HG03354 (cell line): Measurements from ENCODE around the gene SMARCA2.

Source experiments
- ATAC-seq: cut with Tn5 transposase; IDR thresholded peaks from one replicate; pipeline ENCODE4 v1.9.1; 2021; ENCODE audit warnings: mild to moderate bottlenecking; ENCODE audit not compliant: unreplicated experiment, poor library complexity, severe bottlenecking

The SMARCA2 gene

GRCh38 chr9:2083479-2083878, 68.3 kb downstream of the SMARCA2 start:
- no peak for ATAC-seq

GRCh38 chr9:2085716-2086115, 70.6 kb downstream of the SMARCA2 start:
- no peak for ATAC-seq

GRCh38 chr9:2086116-2086515, 71.0 kb downstream of the SMARCA2 start:
- no peak for ATAC-seq

DNA sequence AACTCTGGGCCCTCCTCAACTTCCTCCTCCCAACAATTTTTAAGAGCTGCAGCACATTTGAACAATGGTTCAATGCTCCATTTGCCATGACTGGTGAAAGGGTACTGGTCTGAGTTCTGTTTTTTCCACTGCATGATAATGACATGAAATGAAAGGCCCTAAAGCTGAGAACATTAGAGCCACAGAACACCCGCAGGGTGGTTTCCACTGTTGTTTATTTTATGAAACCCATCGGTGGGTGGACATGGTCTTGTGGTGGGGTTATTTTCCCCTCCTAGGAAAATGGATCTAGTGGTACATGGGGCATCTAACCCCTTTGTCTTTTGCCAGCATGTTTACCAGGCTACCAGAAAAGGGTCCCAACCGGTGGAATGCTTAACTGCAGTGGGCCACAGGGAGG, 71.8 kb downstream of the SMARCA2 start:
- no peak for ATAC-seq

GRCh38 chr9:2087500-2088313, 72.6 kb downstream of the SMARCA2 start:
- peak; percentile 91 for ATAC-seq

GRCh38 chr9:2093920-2094597, 78.9 kb downstream of the SMARCA2 start:
- no peak for ATAC-seq

DNA sequence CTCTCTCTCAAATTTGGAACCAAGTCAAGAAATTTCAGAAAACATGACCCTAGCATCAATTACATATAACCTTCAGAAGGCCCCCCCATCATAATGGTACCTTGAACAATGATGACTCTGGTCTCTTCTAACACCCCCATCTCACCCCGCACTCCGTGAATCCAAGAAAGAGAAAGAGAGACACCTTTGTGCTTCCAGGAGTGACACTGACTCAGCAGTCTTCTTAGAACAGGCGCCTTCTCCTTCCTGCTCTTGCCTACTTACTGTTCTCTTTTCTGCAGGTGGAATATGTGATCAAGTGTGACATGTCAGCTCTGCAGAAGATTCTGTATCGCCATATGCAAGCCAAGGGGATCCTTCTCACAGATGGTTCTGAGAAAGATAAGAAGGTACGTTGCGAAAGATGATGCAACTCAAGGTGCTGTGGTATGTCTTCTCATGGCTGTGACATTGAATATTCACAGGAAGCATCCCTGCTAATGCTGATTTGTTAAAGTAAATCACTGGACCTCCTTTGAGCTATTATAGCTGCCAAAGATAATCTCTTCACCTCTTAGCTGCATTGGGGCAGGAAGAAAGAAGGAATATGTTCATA, 81.3 kb downstream of the SMARCA2 start:
- ATAC-seq = no peak

- ATAC-seq = no peak
These were observed 91.5 kb downstream of the SMARCA2 start for GRCh38 chr9:2106666-2107065.

DNA sequence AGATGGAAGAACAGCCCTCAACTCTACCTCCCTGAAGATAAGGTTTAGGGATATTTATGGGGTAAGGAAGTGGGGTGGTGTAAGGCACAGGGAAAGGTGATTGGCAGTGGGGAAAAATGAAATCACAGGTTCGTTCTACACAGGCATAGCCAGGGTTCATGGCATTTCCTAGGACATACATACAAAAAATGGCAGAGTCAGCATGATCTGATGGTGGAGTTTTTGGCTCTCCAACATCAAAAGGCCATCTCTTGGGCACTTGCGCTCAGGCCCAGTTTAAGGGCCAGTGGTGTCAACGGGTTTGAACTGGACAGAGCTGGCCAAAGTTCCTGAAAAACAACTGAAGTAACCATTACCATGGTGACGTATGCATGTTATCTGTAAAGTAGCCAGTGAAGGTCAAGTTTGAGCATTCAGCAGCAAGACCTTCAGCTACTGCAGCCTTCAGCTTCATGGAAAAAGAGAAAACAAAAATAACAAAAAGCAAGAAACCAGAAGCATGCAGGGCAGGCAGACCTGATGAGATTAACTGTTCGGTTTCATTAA, 92.8 kb downstream of the SMARCA2 start:
- no peak for ATAC-seq

DNA sequence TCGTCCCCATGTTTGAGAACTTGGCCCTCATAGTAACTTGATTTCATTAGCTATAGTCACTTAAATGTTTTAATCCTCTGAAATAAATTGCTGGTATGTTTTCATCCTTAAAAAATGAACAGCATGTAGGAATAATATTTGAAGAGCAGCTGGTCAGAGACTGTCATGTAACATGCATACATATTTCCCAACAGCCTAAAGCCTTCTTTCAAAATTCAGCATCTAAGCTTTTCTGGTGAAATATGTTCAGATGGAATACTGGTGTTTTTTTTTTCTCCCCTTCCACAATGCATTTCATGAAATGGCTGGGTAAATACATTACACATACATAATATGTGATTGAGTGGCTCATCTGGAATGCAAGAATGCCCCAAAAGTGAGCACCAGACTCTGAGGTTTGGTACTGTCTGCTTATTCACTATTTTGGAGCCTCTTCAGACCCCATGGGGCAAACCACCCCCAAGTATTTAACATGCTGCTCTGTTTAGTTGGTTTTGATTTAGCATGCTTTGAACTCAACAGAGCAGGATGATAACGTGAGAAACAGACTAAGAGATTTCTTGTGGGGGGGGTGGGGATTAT, 94.0 kb downstream of the SMARCA2 start:
- no peak for ATAC-seq

- ATAC-seq = no peak
These were observed 94.9 kb downstream of the SMARCA2 start for GRCh38 chr9:2110036-2110435.

GRCh38 chr9:2116073-2116472, 100.9 kb downstream of the SMARCA2 start:
- peak; percentile 45 for ATAC-seq

GRCh38 chr9:2117527-2117926, 102.4 kb downstream of the SMARCA2 start:
- ATAC-seq = no peak

GRCh38 chr9:2119566-2119965, 104.4 kb downstream of the SMARCA2 start:
- no peak for ATAC-seq

DNA sequence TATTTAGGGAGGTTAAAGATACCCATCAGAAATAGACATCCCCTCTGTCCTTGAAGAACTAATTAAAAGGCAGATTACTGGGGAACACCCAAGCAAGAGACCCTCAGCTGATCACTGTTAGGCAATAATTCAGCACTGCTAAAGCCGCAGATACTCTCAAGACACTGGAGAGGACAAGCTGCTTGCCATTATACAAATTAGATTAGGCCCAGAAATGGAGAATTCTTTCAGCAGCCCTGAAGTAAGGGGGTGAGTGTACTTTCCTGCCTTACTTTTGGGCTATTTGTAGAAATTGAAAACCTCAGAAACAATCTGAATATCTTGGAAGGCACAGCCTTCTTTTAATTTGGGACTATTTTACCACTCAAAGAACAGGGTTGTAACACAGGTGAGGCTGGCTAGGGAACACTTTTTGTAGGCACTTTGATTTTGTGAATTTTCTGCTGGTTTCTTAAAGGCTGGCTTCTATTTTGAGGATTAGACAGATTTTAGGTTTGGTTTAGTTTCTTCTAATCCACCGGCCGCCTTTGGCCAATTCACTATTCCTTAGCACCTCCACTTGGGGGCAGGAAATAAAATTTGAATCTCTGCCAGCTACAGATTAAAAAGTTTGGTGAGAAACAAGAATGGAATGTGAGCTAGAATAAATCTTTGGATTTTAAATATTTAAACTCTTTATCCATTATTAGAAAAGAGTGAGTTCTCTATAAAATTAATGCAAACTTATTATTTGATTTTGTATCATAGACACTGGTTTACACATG, 106.0 kb downstream of the SMARCA2 start:
- no peak for ATAC-seq

DNA sequence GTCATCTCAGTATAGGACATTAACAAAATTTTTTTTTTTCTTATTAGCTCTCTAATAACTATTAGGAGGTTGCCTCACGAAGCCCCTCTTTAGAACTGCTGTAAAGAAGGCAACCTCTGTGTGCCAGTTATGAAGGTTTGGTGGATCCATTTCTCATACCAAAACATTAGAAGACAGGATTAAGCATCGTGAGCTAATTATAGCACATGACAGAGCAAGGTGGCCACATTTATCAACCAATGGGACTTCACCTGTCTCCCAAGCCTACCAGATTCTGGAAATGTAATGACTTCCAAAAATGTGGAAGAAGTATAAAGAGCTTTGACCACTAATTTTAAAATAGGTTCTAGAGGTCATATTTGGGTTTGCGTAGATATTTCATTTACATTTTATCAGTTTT, 107.2 kb downstream of the SMARCA2 start:
- ATAC-seq = no peak

GRCh38 chr9:2125906-2126305, 110.8 kb downstream of the SMARCA2 start:
- ATAC-seq = peak; percentile 83

DNA sequence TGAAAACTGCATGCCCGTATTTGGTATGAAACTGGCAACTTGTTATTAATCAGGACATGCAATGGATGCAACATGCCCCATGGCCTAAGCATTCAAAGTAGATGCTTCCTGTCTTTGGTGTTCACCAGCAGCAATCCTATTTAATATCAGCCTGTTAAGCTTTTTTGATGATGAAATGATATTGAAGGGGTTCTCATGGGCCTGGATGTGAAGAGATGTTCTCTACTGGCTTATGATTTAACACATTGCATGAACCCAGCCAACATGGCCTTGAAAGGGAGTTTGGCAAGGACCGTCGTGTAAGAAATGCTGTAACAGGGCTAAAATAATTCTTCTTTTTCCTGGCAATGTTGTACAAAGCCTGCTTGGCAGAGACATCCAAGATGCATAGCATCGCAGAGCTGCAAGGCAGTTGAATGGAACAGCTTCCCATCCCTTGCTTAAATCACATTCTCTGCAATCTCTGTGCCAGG, 111.2 kb downstream of the SMARCA2 start:
- ATAC-seq = no peak

DNA sequence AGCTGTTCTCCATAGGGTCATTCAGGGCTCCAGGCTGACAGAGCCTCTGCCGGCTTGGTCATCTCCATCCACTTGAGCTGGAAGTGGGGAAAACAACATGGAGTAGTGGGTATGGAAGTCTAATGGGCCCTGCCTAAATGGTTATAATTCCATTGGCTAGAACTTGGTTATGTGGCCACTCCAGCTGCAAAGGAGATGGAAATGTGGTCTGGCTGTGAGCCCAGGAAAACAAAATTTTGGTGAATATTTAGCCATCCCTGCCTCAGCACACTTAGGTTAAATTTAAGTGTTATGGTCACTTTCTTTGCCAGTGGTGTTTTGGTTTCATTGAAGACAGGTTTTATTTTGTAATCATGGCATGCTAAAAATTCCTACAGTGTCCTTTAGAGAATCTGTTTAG, 112.3 kb downstream of the SMARCA2 start:
- no peak for ATAC-seq
